ENCODE data around the gene PLXNA4.

DNA sequence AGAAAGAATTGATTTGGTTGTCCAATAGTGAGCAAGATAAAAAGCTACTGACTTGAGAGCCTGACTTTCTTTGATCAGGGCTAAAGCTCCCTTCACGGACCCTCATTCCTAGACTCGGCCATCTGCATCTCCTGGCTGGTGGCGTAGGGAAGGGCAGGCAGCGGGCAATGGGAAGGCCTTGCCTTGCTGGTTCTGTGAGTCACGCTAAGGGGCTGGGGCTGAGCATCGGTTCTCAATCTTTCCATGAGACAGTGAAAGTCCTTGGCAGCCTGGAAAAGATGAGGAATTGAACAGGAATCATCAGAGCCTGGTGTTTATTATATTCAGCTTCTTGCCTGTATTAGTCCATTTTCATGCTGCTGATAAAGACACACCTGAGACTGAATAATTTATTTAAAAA is 475.3 kb downstream of the PLXNA4 start:
- TF ChIP-seq, protein P1, sequence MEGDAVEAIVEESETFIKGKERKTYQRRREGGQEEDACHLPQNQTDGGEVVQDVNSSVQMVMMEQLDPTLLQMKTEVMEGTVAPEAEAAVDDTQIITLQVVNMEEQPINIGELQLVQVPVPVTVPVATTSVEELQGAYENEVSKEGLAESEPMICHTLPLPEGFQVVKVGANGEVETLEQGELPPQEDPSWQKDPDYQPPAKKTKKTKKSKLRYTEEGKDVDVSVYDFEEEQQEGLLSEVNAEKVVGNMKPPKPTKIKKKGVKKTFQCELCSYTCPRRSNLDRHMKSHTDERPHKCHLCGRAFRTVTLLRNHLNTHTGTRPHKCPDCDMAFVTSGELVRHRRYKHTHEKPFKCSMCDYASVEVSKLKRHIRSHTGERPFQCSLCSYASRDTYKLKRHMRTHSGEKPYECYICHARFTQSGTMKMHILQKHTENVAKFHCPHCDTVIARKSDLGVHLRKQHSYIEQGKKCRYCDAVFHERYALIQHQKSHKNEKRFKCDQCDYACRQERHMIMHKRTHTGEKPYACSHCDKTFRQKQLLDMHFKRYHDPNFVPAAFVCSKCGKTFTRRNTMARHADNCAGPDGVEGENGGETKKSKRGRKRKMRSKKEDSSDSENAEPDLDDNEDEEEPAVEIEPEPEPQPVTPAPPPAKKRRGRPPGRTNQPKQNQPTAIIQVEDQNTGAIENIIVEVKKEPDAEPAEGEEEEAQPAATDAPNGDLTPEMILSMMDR (IDR thresholded peaks at IDR 0.05; ENCODE audit: low read depth, low read length), result no peak
- TF ChIP-seq EZH2phosphoT487 (IDR thresholded peaks at IDR 0.05; ENCODE audit: low read depth), result no peak
